Colon (tissue), 2 donors: ENCODE measurements around the gene TM4SF4.

ENCODE experiments used
- FAIRE-seq: peaks from 2 replicates; lab custom pipeline; 2012; peaks lifted over from hg19 to GRCh38; lab: Jason Lieb, UNC
- donor health status: control.
- donor health status: control.

Gene TM4SF4

DNA sequence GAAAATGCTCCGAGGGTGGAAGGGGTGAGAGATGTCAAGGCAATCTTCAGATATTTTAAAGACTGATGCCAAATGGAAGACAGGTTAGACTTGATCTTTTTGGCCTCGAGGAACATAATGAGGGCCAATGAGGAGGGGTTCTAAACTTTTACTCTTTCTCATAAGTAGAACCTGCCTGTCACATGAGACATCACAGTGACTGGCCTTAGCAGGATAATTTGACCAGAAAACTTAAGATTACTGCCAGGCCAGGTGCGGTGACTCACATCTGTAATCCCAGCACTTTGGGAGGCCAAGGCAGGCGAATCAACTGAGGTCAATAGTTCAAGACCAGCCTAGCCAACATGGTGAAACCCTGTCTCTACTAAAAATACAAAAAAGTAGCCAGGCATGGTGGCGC, 12.2 kb downstream of the TM4SF4 start:
- FAIRE-seq: no peak

DNA sequence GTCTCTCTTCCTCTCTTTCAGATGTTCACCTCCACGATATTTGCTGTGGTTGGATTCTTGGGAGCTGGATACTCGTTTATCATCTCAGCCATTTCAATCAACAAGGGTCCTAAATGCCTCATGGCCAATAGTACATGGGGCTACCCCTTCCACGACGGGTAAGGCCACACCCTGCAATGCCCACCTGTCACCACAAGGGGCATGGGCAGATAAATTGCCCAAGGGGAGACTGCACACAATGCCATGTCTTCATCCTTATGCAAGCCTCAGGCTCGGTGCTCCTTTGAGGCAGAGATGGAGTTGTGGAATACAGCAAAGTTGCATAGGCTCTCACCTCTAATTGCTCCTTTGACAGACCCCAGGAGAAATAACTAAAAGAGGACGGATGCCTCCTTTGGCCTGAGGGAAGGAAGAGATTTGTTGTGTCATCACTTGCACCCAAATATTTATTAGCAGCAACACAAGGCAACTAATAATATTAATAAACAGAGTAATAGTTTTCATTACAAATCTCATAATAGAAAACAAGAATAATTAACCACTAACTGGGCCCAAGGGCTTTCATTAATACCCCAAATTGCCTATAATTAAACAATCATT, 13.2 kb downstream of the TM4SF4 start:
- FAIRE-seq: no peak

DNA sequence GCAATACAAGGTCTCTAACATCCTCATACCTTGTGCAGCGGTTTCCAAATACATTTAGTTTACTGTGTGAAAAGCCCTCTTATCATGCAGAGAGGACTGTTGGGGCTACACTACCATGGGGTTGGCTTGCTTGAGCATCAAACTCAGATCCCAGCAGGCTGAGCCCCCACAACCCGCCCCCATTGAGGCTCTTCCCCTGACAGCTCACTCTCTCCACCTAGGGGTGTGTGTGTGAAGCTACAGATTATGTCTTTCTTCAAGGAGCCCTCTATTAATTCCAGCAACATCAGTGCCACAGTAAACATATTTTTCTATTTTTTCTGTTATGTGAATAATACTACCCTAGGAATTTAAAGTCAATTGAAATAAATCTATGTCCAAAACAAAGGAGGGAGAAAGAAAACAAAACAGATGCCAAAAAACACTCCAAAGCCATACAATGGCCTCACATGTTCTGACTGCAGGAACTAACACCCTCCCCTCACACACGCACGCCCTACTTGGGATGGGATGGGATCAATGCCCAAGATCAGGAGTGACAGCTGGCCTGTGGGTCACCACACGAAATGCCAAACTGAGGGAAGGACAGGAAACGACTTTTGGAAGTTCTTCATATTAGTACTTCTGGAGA, 14.7 kb downstream of the TM4SF4 start:
- FAIRE-seq: no peak

DNA sequence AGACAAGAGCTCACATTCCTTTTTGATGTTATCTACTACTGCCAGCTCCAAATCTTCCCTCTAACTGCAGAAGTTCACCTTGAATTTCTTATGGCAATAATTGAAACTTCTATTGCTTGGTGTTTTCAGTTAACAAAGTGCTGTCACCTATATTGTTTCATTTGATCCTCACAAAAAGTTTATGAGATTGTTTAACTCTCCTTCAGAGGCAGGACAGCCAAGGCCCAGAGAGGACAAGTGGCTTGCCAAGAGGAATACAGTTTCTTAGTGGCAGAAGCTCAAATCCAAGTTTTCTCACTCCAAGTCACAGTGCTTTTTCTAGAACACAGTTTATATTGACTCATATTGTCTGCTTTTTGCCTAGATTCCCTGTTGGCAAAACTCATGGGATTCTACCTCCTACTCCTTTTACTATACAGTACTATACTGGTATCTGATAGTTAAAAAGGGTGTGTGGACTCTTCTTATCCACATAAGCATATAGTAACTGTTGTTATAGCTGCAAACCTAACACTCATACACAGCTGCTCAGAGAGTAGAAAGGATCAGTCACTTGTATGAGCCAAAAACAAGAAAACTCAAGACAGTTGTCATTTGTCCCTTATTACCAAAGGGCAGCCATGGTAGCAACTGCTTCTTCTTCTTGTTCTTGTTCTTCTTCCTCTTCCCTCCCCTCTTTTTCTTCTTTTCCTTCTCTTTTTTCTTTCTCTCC, 15.9 kb downstream of the TM4SF4 start:
- no peak for FAIRE-seq

DNA sequence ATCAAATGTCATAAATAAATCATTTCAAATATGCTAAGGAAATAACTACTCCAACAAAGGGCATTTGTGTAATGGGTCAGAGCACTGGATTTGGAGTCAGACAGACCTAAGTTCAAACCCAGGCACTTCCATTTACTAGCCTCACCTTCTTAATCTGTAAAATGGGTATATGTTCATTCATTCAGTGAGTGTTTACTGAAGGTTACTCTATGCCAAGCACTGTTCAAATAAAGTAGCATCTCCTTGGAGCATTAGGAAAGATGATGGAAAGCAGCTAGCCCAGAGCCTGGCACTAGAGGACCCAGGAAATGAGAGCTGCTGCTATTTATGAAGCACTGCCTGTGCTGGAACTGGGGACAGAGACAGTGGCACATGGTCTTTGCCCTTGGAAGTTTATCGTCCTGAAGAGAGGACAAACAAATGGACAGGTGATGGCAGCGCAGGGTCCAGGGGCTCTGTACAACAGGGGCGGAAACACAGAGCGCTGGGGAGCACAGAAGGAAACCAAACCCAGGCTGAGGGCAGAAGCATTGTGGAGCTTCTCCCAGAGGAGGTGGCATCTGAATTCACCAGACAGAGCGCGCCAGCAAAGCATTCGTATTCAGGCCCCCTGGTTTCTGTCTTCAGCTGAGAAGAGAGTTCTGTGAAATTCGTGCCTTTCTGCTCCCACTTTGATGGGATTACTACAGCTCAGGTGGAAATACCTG, 19.0 kb downstream of the TM4SF4 start:
- no peak for FAIRE-seq

DNA sequence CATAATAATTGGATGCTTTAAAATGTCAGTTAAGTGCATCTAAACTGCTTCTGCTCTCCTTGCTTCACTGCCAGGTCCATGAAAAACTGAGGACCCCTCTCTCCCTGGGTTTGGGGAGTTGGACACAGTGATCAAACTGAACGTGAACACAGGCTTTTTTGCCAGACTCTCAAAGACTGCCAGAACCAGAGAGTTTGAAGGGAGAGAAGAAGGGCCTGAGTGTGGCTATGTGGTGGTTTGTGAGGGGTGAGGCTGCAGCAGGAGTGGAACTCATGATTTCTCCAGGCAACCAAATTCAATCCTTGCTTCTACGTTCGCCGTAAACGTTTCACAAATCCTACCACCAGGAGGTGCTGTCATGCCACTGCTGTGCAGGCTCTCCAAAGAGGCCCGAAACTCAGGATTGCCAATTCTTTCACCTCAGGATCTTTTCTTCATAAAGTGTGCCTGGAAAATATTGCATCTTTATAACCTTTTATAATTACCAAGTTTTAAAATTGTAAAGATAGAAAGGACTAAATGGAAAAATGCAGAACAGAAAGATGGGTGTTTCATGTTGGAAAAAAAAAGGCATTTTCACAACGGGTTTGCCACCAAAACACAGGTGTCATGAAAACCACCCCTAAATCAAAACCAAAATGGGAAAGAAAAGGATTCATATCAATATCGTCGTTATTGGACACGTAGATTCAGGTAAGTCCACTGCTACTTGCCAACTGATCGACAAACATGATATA, 19.7 kb downstream of the TM4SF4 start:
- no peak for FAIRE-seq

DNA sequence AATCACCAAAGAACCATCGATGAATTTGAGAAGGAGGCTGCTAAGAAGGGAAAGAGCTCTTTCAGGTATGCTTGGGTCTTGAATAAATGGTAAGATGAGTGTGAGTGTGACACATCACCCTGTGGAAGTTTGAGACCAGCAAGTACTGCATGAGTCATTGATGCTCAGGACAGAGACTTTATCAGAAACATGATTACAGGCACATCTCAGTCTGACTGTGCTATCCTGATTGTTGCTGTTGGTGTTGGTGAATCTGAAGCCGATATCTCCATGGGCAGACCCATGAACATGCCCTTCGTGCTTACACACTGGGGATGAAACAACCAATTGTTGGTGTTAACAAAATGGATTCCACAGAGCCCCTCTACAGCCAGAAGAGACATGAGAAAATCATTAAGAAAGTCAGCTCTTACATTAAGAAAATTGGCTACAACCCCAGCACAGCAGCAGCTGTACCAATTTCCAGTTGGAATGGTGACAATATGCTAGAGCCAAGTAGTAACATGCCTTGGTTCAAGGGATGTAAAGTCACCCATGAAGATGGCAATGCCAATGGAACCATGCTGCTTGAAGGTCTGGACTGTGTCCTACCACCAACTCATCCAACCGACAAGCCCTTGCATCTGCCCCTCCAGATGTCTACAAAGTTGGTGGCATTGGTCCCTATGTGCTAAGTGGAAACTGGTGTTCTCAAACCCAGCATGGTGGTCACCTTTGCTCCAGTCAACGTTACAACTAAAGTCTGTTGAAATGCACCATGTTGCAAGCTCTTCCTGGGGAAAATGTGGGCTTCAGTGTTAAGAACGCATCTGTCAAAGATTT, 20.5 kb downstream of the TM4SF4 start:
- no peak for FAIRE-seq

DNA sequence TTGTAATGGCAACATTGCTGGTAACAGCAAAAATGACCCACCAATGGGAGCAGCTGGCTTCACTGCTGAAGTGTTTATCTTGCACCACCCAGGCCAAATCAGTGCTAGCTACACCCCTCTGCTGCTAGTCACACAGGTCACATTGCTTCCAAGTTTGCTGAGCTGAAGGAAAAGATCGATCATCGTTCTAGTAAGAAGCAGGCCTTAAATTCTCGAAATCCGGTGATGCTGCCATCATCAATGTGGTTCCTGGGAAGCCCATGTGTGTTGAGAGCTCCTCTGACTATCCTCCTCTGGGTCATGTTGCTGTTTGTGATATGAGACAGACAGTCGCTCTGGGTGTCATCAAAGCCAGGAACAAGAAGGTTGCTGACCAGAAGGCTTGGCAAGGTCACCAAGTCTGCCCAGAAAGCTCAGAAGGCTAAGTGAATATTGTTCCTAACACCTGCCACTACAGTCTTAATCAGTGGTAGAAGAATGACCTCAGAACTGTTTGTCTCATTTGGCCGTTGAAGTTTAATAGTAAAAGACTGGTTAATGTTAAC, 21.2 kb downstream of the TM4SF4 start:
- FAIRE-seq: no peak

DNA sequence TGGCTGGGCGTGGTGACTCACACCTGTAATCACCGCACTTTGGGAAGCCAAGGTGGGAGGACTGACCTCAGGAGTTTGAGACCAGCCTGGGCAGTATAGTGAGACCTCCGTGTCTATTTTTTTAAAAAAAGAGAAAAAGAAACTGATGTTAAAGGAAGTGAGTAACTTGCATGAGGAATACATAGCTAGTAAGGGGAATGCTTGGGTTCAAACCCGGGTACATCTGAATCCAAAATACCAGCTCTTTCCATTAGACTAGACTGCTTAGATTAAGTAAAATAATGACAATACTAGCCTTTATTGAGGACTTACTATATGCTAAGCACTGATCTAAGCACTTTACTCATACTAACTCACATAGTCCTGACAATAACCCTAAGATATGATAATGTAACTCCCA, 22.4 kb downstream of the TM4SF4 start:
- FAIRE-seq: no peak

DNA sequence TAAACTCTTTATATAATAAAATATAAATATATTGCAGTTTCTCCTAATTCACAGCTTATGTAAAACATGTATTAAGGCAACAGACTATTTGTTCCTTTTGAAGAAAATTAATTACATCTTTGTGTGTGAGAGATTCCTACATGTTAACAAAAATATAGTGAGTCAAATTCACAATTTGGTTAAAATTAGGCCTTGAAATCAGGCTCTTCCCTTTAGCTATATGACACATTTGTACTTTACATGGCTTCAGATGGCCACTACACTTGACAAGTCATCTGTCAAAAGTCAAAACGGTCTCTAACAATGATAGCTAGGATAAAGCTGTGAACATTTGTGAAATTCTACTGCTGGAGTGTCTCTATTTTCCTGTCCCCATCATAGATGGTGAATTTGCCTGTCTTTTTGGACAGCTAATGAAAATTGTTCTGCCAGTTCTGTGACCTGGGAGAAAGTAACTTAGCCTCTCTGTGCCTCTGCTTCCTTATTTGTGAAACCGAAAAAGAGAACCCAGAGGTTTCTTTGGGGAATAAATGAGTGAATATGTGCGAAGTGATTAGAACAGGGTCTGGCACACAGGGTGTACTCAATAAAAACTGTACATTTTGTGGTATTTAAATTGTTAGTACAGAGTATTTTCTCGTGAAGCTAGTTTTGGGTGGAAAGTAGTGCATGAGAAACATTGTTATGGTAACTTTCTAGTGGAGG, 23.6 kb downstream of the TM4SF4 start:
- FAIRE-seq: no peak

DNA sequence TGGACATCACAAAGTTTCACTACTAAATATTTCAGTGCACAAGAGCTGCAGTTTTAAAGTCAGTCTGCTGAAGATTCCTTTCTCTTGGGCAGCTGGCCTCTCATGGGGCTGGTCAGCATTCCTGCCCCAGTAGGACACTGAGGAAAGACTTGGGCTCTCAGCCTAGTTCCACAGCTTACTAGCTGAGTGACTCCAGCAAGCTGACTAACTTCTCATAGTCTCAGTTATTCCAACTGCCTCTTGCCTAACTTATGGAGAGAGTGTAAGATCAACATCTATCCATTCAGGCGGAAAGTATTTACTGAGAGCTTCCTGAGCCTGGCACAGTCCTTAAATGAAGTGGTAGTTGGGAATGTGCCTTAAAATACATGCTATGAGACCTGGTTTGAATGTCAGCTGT, 27.0 kb downstream of the TM4SF4 start:
- FAIRE-seq: no peak

DNA sequence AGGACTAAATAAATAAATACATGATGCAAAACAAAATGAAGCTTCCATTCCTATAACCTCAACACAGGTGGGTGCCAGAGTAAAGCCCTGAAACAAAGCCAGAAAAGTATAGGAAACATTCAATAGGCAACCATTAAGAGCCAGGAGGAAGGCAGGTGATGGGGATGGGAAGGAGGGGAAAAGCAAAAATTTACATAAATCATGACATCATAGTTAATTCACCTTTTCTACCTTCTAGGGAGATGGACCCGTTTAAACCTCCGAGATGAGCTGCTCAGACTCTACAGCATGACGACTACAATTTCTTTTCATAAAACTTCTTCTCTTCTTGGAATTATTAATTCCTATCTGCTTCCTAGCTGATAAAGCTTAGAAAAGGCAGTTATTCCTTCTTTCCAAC, 27.9 kb downstream of the TM4SF4 start:
- FAIRE-seq: no peak

DNA sequence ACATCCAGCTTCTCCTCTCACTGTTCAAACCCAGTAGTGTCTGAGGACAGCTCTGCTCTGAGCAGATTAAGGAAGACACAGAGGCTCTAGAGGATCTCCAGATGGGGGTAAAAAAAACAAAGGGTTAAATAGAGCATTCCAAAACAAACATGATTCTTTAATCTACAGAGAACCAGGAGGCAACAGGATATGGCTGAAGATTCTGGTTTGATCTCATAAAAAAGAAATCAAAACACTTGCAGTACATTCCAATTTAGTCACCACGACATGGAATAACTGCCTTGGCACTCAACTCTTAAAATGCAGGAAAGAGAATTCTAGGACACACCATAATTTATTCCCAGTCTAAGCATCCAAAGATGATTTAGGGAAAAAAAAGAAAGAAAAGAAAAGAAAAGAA, 32.0 kb downstream of the TM4SF4 start:
- FAIRE-seq: no peak

DNA sequence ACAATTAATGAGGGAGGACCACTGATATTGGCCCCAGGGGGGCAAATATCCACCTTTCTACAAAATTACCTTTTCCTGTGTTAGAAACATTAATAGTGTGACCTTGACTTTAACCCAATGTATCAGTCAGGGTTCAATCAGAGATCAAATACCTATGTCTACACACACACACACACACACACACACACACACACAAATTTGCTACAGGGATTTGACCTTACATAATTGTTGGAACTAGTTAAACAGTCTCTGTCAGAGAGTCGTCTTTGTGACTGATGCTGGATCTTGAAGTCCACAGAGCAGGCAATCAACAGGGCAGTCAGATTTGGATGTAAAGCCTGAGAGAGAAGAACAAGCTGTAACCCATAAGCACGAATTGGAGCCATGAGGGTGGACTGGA, 32.5 kb downstream of the TM4SF4 start:
- FAIRE-seq: no peak

DNA sequence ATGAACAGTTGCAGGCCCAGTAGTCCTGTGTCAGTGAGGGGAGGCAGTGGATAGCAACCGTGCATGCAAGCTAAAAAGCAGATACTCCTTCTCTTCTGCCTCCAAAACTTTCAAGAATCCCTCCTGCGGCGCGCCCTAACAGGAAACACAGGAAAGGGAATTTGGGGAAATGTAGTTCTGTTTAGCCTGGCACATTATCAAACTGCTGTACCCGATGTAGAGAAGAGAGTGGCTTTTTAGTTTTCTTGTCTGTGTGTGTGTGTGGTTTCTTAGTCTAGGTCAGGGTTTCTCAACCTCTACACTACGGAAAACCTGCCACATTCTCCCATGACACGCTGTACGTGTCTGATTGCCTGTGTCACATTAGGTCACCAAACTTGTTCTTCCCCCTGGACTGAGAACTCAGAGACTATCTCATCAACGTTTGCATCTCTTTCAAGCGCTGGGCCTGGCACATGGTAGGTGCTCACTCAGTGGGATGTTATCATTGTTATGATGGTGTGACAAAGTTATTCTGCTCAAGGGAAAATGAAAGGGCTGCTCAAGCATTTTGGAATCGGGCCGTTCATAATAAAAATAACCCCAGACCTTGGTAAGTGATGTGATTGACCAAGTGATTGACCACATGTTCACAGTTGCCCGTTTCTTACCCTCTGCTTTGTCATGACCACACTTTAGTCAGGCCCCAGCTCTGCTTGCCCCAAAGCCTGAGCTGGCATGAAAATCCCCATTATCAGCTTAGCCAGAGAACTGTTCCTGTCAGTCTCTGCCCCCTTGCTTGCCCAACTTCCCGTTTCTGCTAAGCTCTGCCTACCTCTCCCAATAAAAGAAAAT, 33.2 kb downstream of the TM4SF4 start:
- no peak for FAIRE-seq

DNA sequence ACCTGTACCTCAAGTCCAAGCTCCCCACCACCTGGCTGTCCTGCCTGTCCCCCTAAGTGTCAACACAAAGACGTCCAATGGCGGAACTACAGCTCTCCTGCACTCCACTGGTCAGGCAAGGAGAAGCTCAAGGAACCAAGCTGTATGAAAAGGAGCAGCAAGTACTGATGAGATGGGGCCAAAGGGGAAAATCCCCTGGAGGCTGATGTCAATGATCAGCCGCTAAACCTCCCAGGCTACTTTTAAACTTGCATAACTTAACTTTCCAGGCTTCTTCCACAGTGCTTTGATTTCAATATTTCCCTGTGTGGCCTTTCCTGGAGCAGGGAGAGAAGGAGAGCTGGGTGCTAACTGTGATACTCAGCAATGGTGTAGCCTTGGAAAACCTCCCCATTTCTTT, 35.0 kb downstream of the TM4SF4 start:
- FAIRE-seq: no peak

DNA sequence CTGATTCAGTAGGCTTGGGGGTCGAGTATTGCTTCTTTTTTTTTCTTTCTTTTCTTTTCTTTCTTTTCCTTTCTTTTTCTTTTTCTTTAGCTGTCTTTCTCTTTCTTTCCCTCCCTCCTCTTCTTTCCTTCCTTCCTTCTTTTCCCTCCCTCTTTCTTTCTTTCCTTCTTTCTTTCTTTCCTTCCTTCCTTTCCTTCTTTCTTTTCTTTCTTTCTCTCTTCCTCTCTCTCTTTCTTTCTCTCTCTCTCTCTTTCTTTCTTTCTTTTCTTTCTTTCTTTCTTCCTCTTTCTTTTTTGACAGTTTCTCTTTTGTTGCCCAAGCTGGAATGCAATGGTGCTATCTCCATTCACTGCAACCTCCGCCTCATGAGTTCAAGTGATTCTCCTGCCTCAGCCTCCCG, 36.0 kb downstream of the TM4SF4 start:
- no peak for FAIRE-seq

DNA sequence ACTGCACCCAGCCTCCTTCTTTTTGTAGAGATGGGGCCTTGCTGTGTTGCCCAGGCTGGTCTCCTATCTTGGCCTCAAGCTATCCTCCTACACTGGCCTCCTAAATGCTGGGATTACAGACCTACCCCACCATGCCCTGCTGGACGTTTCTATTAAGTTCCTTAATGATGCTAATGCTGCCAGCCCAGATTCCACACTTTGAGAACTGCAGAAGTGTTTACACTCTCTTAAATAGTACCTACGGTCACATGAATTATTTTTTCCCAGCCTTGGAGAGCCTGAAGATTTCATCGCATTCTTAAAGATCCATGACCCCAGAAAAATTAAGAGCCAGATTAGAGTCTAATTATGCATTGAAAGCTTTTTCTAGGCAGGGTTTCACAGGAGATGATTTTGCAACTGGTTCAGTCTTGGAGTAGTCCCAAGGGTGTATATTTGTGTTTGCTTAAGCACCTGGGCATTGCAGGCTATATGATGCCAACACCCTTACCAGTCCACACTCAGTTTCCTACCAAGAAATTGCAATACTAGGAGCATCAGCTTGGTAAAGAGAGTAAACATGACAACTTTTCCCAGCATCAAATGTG, 36.6 kb downstream of the TM4SF4 start:
- no peak for FAIRE-seq

DNA sequence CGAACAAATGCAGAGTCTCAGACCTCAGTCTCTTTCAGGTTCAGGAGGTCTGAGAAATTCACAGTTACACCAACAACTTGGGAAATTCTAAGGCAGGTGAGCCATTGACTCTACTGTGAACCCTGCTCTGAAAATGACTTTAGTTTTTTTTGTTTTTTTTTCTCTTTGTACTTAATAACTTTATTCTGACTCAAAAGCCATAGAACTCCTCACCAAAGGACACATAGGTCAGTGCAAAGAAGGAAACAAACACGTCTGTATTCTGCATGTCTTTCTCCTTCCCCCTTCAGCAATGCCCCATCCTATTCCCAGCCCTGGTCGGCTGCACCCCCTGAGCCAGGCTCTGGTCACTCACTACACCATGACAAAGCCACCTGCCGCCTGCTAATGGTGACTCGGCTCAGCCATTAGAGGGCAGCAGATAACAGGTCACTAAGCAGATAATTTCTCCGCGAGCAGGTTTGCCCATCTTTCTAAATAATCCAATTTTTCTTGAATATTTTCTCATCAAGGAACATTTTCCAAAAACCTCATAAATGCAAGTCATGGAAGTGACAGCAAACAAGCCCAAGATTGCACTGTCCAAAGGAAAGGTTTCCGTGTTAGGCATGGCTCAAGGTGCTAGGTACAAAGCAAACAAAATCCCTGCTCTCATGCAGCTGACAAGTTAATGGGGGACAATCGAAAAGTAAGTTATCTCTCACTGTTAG, 37.7 kb downstream of the TM4SF4 start:
- FAIRE-seq: no peak
